HepG2 (cell line): ENCODE data around the gene HES7. TPM values are rescaled to one million over a fixed set of nuclear protein-coding genes. Genes with fewer than 3 reads are reported as not detected.

ENCODE experiments used
- ATF4 ChIP-seq, 2 experiments: fragments of 450-650 bp in 1 of 2; sonication (generic) in 1 of 2; formaldehyde crosslinking; IDR thresholded peaks; 2 replicates each; pipeline versions ENCODE4 v1.5.0 to v1.8.0; 2020 to 2022; ENCODE audit warnings: mild to moderate bottlenecking in 1 of 2, missing genetic modification reagents in 1 of 2
- CC2D1A ChIP-seq: sonication (generic); formaldehyde crosslinking; IDR thresholded peaks from 2 replicates; pipeline ENCODE4 v1.8.1; 2023; ENCODE audit warnings: mild to moderate bottlenecking, missing genetic modification reagents
- ELF3 ChIP-seq: IDR thresholded peaks from 2 replicates; pipeline ENCODE4 v1.6.1; 2016; ENCODE audit warnings: missing genetic modification reagents, missing compliant biosample characterization
- FOXJ3 ChIP-seq: sonication (generic); formaldehyde crosslinking; IDR thresholded peaks from 2 replicates; pipeline ENCODE4 v1.4.0; 2020; ENCODE audit warnings: missing genetic modification reagents, mild to moderate bottlenecking, borderline replicate concordance
- GATAD1 ChIP-seq: IDR thresholded peaks from 2 replicates; pipeline ENCODE4 v1.6.1; 2016; ENCODE audit warnings: missing genetic modification reagents, missing compliant biosample characterization
- MNT ChIP-seq: fragments of 450-650 bp; IDR thresholded peaks from 2 replicates; pipeline ENCODE4 v1.6.1; 2016
- PHF5A ChIP-seq: IDR thresholded peaks from one replicate; pipeline ENCODE4 v1.6.1; 2018; ENCODE audit warnings: low read depth, missing genetic modification reagents; ENCODE audit not compliant: unreplicated experiment
- RARG ChIP-seq: sonication (generic); formaldehyde crosslinking; IDR thresholded peaks from 2 replicates; pipeline ENCODE4 v1.4.0; 2020; ENCODE audit warnings: low read depth, mild to moderate bottlenecking, missing genetic modification reagents
- REXO4 ChIP-seq: sonication (generic); formaldehyde crosslinking; IDR thresholded peaks from 2 replicates; pipeline ENCODE4 v1.8.0; 2022; ENCODE audit warnings: missing genetic modification reagents, mild to moderate bottlenecking, borderline replicate concordance
- SNAPC2 ChIP-seq: sonication (generic); formaldehyde crosslinking; IDR thresholded peaks from 2 replicates; pipeline ENCODE4 v1.8.1; 2022; ENCODE audit warnings: mild to moderate bottlenecking, missing genetic modification reagents
- ZBTB7B ChIP-seq: sonication (generic); formaldehyde crosslinking; IDR thresholded peaks from 2 replicates; pipeline ENCODE4 v1.4.0; 2020; ENCODE audit warnings: missing genetic modification reagents
- ZC3H13 ChIP-seq: sonication (generic); formaldehyde crosslinking; IDR thresholded peaks from 2 replicates; pipeline ENCODE4 v1.8.1; 2023; ENCODE audit warnings: mild to moderate bottlenecking, missing genetic modification reagents, moderate library complexity
- ZC3H4 ChIP-seq: sonication (generic); formaldehyde crosslinking; IDR thresholded peaks from 2 replicates; pipeline ENCODE4 v1.4.0; 2020; ENCODE audit warnings: missing genetic modification reagents, borderline replicate concordance
- ZNF501 ChIP-seq: sonication (generic); formaldehyde crosslinking; IDR thresholded peaks from 2 replicates; pipeline ENCODE4 v1.5.1; 2020; ENCODE audit warnings: mild to moderate bottlenecking, moderate library complexity, missing genetic modification reagents
- polyA plus RNA-seq, 8 experiments: library from polyadenylated mRNA; depleted of rRNA in 3 of 8; stranded (reverse) in 7 of 8; unstranded in 1 of 8; fragments of >200 nt; fragmentation: Illumina TruSeq in 4 of 8; extraction: Trizol in 4 of 8; gene quantifications; 2 replicates each; pipeline versions ENCODE4 v1.2.1 to v1.2.3, GENCODE V29; 2011 to 2016; ENCODE audit warnings: low read depth in 4 of 8, missing spikeins in 1 of 8, mixed read lengths in 1 of 8; ENCODE audit not compliant: insufficient read depth in 1 of 8
- total RNA-seq, 5 experiments: library from RNA; depleted of rRNA; stranded (reverse); fragments of >200 nt; fragmentation: Illumina TruSeq; extraction: Trizol; gene quantifications; 2 replicates each; pipeline ENCODE4 v1.2.3, GENCODE V29; 2016; ENCODE audit warnings: low read depth in 1 of 5
- TF ChIP-seq, protein P1 (sequence below): sonication (generic); formaldehyde crosslinking; IDR thresholded peaks from 2 replicates; pipeline ENCODE4 v1.4.0; 2020; ENCODE audit warnings: missing genetic modification reagents
- TF ChIP-seq, protein P2 (sequence below): sonication (generic); formaldehyde crosslinking; IDR thresholded peaks from 2 replicates; pipeline ENCODE4 v1.4.0; 2020; ENCODE audit warnings: missing genetic modification reagents
- TF ChIP-seq, protein P3 (sequence below): sonication (generic); formaldehyde crosslinking; IDR thresholded peaks from 2 replicates; pipeline ENCODE4 v1.8.1; 2022; ENCODE audit warnings: mild to moderate bottlenecking, missing genetic modification reagents

HES7 gene
- total and polyA plus RNA-seq, 2 of the 13 experiments (the other 11 are each of a cell fraction or from before 2014, with no cell fraction given): not detected

DNA sequence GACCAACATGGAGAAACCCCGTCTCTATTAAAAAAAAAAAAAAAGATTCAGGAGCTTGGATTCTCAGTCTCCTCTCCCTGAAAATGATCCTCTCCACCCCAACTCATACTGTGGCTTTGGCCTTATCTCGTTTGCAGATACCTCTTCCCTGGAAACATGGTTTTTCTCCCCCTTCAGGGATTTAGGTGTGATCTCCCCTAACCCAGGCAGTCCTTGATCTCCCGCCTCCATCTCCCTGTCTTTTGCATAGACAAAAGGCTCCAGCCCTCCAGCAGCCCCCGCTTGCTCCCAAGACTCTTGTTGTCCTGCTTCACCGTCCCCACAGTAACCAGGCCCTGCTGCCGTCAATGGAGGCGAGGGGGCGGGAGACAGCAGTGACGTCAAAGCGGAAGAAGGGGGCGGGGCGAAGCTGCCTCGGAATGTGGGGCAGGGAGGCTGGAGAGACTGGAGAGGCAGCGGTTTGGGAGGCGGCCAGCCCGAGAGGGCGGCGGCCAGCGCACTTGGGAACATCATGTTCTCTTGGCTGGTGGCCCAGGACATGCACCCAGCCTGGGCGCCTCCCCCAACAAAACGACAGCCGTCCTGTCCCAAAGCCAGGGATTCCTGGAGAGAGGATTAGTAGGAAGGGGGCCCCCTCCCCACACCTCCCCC lies 30.2 kb upstream of the HES7 start (continued):
- TF ChIP-seq MNT: no peak
- TF ChIP-seq, protein P1, sequence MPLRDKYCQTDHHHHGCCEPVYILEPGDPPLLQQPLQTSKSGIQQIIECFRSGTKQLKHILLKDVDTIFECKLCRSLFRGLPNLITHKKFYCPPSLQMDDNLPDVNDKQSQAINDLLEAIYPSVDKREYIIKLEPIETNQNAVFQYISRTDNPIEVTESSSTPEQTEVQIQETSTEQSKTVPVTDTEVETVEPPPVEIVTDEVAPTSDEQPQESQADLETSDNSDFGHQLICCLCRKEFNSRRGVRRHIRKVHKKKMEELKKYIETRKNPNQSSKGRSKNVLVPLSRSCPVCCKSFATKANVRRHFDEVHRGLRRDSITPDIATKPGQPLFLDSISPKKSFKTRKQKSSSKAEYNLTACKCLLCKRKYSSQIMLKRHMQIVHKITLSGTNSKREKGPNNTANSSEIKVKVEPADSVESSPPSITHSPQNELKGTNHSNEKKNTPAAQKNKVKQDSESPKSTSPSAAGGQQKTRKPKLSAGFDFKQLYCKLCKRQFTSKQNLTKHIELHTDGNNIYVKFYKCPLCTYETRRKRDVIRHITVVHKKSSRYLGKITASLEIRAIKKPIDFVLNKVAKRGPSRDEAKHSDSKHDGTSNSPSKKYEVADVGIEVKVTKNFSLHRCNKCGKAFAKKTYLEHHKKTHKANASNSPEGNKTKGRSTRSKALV (CRISPR knock-in tag): no peak
- TF ChIP-seq ZNF501 (CRISPR knock-in tag): peak; percentile 45
- TF ChIP-seq ATF4 (CRISPR knock-in tag; IDR thresholded peaks at IDR 0.05): no peak; a peak in 1 of 4 replicates
- no peak for TF ChIP-seq CC2D1A (CRISPR knock-in tag)
- TF ChIP-seq GATAD1 (CRISPR knock-in tag): 0 out of 2 replicates have a peak, but pooled peaks have one; percentile 19
- no peak for TF ChIP-seq ZC3H4
- TF ChIP-seq REXO4 (CRISPR knock-in tag): no peak
- TF ChIP-seq FOXJ3 (CRISPR knock-in tag): no peak
- no peak for TF ChIP-seq ZC3H13 (CRISPR knock-in tag)
- TF ChIP-seq, protein P2, sequence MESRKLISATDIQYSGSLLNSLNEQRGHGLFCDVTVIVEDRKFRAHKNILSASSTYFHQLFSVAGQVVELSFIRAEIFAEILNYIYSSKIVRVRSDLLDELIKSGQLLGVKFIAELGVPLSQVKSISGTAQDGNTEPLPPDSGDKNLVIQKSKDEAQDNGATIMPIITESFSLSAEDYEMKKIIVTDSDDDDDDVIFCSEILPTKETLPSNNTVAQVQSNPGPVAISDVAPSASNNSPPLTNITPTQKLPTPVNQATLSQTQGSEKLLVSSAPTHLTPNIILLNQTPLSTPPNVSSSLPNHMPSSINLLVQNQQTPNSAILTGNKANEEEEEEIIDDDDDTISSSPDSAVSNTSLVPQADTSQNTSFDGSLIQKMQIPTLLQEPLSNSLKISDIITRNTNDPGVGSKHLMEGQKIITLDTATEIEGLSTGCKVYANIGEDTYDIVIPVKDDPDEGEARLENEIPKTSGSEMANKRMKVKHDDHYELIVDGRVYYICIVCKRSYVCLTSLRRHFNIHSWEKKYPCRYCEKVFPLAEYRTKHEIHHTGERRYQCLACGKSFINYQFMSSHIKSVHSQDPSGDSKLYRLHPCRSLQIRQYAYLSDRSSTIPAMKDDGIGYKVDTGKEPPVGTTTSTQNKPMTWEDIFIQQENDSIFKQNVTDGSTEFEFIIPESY (CRISPR knock-in tag): no peak
- TF ChIP-seq ZBTB7B (CRISPR knock-in tag): no peak
- no peak for TF ChIP-seq ELF3
- TF ChIP-seq PHF5A: no peak
- TF ChIP-seq RARG (CRISPR knock-in tag): no peak
- TF ChIP-seq, protein P3, sequence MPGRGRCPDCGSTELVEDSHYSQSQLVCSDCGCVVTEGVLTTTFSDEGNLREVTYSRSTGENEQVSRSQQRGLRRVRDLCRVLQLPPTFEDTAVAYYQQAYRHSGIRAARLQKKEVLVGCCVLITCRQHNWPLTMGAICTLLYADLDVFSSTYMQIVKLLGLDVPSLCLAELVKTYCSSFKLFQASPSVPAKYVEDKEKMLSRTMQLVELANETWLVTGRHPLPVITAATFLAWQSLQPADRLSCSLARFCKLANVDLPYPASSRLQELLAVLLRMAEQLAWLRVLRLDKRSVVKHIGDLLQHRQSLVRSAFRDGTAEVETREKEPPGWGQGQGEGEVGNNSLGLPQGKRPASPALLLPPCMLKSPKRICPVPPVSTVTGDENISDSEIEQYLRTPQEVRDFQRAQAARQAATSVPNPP: no peak
- TF ChIP-seq SNAPC2 (CRISPR knock-in tag): no peak
